ENCODE data around the gene CELF1. TPM values are rescaled to one million over a fixed set of nuclear protein-coding genes. Genes with fewer than 3 reads are reported as not detected.

CELF1 gene
- total RNA-seq, 4 donors from 2014 or later: 93.8 to 153 (median 121) TPM

GRCh38 chr11:47430524-47430923 lies 122.4 kb downstream of the CELF1 start:
- TF ChIP-seq CTCF (IDR thresholded peaks at IDR 0.05; ENCODE audit: low read depth): no peak

- no peak for TF ChIP-seq CTCF (IDR thresholded peaks at IDR 0.05; ENCODE audit: low read depth)
These were observed 126.6 kb downstream of the CELF1 start, which contains the start of gene PSMC3 for GRCh38 chr11:47426062-47426956. Gene PSMC3, minus strand, starts transcription at chr11:47426439. Its CDS starts 160 bp downstream, at chr11:47426279.

- no peak for TF ChIP-seq CTCF (IDR thresholded peaks at IDR 0.05; ENCODE audit: low read depth)
These were observed 127.3 kb downstream of the CELF1 start for GRCh38 chr11:47425611-47426010.

- no peak for TF ChIP-seq CTCF (IDR thresholded peaks at IDR 0.05; ENCODE audit: low read depth)
These were observed 134.3 kb downstream of the CELF1 start for GRCh38 chr11:47418454-47419259.

- no peak for TF ChIP-seq CTCF (IDR thresholded peaks at IDR 0.05; ENCODE audit: low read depth)
These were observed 135.2 kb downstream of the CELF1 start for GRCh38 chr11:47417712-47418111.

GRCh38 chr11:47415949-47416472 lies 136.9 kb downstream of the CELF1 start:
- no peak for TF ChIP-seq CTCF (IDR thresholded peaks at IDR 0.05; ENCODE audit: low read depth)

Small RNA genes within 50 kb of the gene (small RNA-seq; reads per million reads assigned to genes)
- not detected for gene RN7SL652P
- not detected for gene RNU5E-10P

Other genes with a start within 250 kb of the CELF1 start
- gene MYBPC3, start 200.4 kb downstream of the CELF1 start, total RNA-seq: under 1 TPM in 1 of 4 donors, not detected in 3; 0.17 TPM
- gene SPI1, start 174.6 kb downstream of the CELF1 start, total RNA-seq: 10 to 100 TPM; 20.3 to 92.3 (median 32.6) TPM
- 10 to 100 TPM; 21.2 to 52.6 (median 46.0) TPM for gene SLC39A13, start 144.5 kb downstream of the CELF1 start, total RNA-seq
- gene PSMC3, start 126.7 kb downstream of the CELF1 start, total RNA-seq: 100 to 1,000 TPM in 2 of 4 donors, 10 to 100 TPM in 2; 67.3 to 156 (median 102) TPM
- gene RAPSN, start 104.0 kb downstream of the CELF1 start, total RNA-seq: not detected
- gene PTPMT1, start 12.5 kb upstream of the CELF1 start, total RNA-seq: 100 to 1,000 TPM; 109 to 208 (median 121) TPM
- gene KBTBD4, start 25.8 kb upstream of the CELF1 start, total RNA-seq: 10 to 100 TPM in 3 of 4 donors, 1 to 10 TPM in 1; 9.6 to 20.3 (median 18.3) TPM
- 10 to 100 TPM; 52.0 to 73.8 (median 53.7) TPM for gene NDUFS3, start 25.9 kb upstream of the CELF1 start, total RNA-seq
- gene FAM180B, start 33.5 kb upstream of the CELF1 start, total RNA-seq: 1 to 10 TPM in 3 of 4 donors, under 1 TPM in 1; 0.82 to 4.6 (median 1.7) TPM
- 1 to 10 TPM in 3 of 4 donors, under 1 TPM in 1; 0.82 to 2.6 (median 1.3) TPM for gene C1QTNF4, start 41.3 kb upstream of the CELF1 start, total RNA-seq
- 10 to 100 TPM; 43.3 to 66.4 (median 44.7) TPM for gene MTCH2, start 89.4 kb upstream of the CELF1 start, total RNA-seq
- under 1 TPM in 2 of 4 donors, not detected in 2; 0.22 to 0.85 TPM for gene AGBL2, start 162.2 kb upstream of the CELF1 start, total RNA-seq
- gene FNBP4, start 214.2 kb upstream of the CELF1 start, total RNA-seq: 100 to 1,000 TPM; 132 to 214 (median 171) TPM